ENCODE data around the gene TFEB. TPM values are rescaled to one million over a fixed set of nuclear protein-coding genes. Genes with fewer than 3 reads are reported as not detected.

The TFEB gene
- total RNA-seq, 1 donor from 2014 or later = 0.13 TPM

GRCh38 chr6:41759106-41759904 is 23.9 kb upstream of the TFEB start:
- Mint-ChIP-seq H3K27ac (peak overlapping the region; percentile 29), H3K36me3 (no peaks in the 10 kb centered on the region), H3K4me1 (no peaks in the 10 kb centered on the region), H3K9me3 (no peaks in the 10 kb centered on the region), H3K27me3 (ENCODE audit: insufficient read depth, low read depth) (peaks cover 12% of the 10 kb centered on the region), H3K4me3 (no peak overlapping the region)
- Histone ChIP-seq H3K27me3 (no peaks in the 10 kb centered on the region), H3K4me1 (no peaks in the 10 kb centered on the region), H3K36me3 (no peaks in the 10 kb centered on the region), H3F3A (ENCODE audit: low read depth) (no peaks in the 10 kb centered on the region), H3K9ac (no peak overlapping the region), H3K4me3 (no peak overlapping the region), H4K20me1 (ENCODE audit: low read depth) (no peaks in the 10 kb centered on the region), H3K79me2 (ENCODE audit: low read depth) (no peaks in the 10 kb centered on the region), H3K27ac (no peak overlapping the region), H2AFZ (replicated peaks) (no peak overlapping the region), H3K4me2 (no peak overlapping the region), H3K9me3 (ENCODE audit: low read depth) (no peaks in the 10 kb centered on the region)
- no peak for TF ChIP-seq EZH2 (IDR thresholded peaks at IDR 0.05)
- no peak for DNase-seq (ENCODE audit: low spot score)

GRCh38 chr6:41758641-41759035 is 23.2 kb upstream of the TFEB start:
- TF ChIP-seq CTCF (IDR thresholded peaks at IDR 0.05) (no peak), EZH2 (IDR thresholded peaks at IDR 0.05) (no peak)
- no peaks in the 10 kb centered on the region for H3K27me3 ChIP-seq
- DNase-seq (ENCODE audit: low spot score) = no peak
- H3K4me3 ChIP-seq = no peak overlapping the region
- H3K9me3 Mint-ChIP-seq = no peaks in the 10 kb centered on the region
- H3K9ac ChIP-seq = no peak overlapping the region
- peak overlapping the region; percentile 29 for H3K27ac Mint-ChIP-seq
- H3K9me3 ChIP-seq (ENCODE audit: low read depth) = no peaks in the 10 kb centered on the region
- no peak overlapping the region for H2AFZ ChIP-seq (replicated peaks)
- H3K27ac ChIP-seq = no peak overlapping the region
- no peaks in the 10 kb centered on the region for H3K4me1 ChIP-seq
- no peaks in the 10 kb centered on the region for H4K20me1 ChIP-seq (ENCODE audit: low read depth)
- H3K4me3 Mint-ChIP-seq = no peak overlapping the region
- H3K79me2 ChIP-seq (ENCODE audit: low read depth) = no peaks in the 10 kb centered on the region
- H3K27me3 Mint-ChIP-seq (ENCODE audit: insufficient read depth, low read depth) = peaks cover 10% of the 10 kb centered on the region
- no peak overlapping the region for H3K4me2 ChIP-seq
- no peaks in the 10 kb centered on the region for H3K36me3 Mint-ChIP-seq
- H3K36me3 ChIP-seq = no peaks in the 10 kb centered on the region
- H3K4me1 Mint-ChIP-seq = no peaks in the 10 kb centered on the region
- no peaks in the 10 kb centered on the region for H3F3A ChIP-seq (ENCODE audit: low read depth)

DNA sequence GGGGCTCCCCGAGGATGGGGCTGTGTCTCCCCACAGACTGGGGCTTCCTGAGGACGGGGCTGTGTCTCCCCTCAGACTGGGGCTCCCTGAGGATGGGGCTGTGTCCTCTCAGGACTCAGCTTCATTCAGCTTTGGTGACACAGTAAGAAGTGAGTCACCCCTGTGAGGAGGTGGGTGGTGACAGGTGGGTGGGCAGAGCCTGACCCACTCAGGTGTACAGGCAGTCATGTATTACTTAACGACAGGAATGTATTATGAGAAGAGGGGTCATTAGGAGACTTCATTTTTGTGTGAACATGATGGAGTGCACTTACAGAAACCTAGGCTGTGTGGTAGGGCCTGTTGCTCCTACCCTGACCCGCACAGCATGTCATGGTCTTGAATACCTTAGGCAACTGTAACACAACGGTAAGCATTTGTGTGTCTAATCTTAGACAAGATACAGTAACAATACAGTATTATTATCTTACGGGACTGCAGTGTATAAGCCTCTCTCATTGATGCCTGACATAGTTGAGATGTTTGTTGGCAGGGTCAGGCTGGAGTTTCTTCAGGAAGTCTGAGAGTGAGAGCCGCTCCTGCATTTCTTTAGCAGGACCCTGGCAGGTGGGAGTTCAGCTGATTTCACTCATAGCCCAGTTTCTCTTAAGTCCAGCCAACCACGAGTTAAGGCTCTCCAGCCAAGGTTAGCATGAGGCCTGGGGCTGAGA is 22.7 kb upstream of the TFEB start:
- H3K27ac Mint-ChIP-seq = peak overlapping the region; percentile 64

More for the DNA sequence above, 22.7 kb upstream of the TFEB start:
- Histone ChIP-seq H3K27me3 (no peaks in the 10 kb centered on the region), H3K4me1 (no peaks in the 10 kb centered on the region), H3K36me3 (no peaks in the 10 kb centered on the region), H3K27ac (no peak overlapping the region), H3K9me3 (ENCODE audit: low read depth) (no peaks in the 10 kb centered on the region), H4K20me1 (ENCODE audit: low read depth) (no peaks in the 10 kb centered on the region), H3K4me3 (no peak overlapping the region), H3K9ac (no peak overlapping the region), H2AFZ (replicated peaks) (no peak overlapping the region), H3F3A (ENCODE audit: low read depth) (no peaks in the 10 kb centered on the region), H3K79me2 (ENCODE audit: low read depth) (no peaks in the 10 kb centered on the region), H3K4me2 (no peak overlapping the region)
- H3K36me3 Mint-ChIP-seq = no peaks in the 10 kb centered on the region
- TF ChIP-seq EZH2phosphoT487 (IDR thresholded peaks at IDR 0.05) = no peak
- TF ChIP-seq EZH2 (IDR thresholded peaks at IDR 0.05) = no peak
- TF ChIP-seq CTCF (IDR thresholded peaks at IDR 0.05) = no peak
- H3K27me3 Mint-ChIP-seq (ENCODE audit: insufficient read depth, low read depth) = peaks cover 10% of the 10 kb centered on the region
- no peak for DNase-seq (ENCODE audit: low spot score)
- no peaks in the 10 kb centered on the region for H3K4me1 Mint-ChIP-seq
- H3K9me3 Mint-ChIP-seq = no peaks in the 10 kb centered on the region
- no peak overlapping the region for H3K4me3 Mint-ChIP-seq
